Ammon's horn (tissue), 1 donor: ENCODE measurements around the gene ERBB4.
"Not testable (repeated sequence)": the region's sequence is repeated elsewhere in the genome, so short reads cannot be mapped to it uniquely, and the experiment has no call there.

ENCODE experiments used
- DNase-seq: peaks from one replicate; pipeline ENCODE4 v3.0.0-alpha.2; 2016; ENCODE audit warnings: low spot score

The ERBB4 gene

DNA sequence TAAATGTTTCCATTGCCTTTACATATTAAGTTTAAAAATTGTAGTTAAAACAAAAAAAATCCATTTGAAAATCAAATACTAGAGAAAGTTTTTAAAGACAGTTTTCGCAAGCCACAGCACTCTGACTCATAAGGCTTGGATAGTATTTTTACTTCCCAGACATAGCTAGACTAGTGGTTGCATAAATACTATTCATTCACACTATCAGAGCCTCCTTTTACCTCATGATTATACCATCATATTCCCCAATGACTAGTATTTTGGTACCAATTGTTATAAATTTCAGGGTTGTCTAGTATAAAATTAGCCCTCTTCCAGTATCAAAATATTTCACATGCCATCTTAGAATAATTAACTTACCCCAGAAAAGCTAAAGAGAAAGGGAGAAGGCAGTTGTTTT lies 393.5 kb downstream of the ERBB4 start:
- DNase-seq, result no peak

DNA sequence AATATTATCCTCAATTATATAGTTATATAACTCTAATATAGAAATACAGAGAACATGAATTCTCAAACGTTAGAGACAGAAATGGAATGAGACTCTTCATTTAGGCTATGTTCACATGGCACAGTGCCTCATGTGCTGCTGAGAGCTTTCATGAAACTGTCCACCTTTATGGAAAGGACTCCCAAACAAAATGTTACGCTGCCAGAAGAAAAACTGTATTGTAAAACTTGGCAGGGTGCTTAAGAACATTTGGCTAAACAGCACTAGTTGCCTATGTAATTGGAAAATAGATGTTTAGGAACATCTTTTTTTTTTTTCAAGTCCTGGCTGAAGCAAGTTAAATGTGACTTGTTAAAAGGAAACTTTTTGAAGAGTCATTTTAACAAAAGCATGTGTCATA lies 396.0 kb downstream of the ERBB4 start:
- DNase-seq, result no peak

DNA sequence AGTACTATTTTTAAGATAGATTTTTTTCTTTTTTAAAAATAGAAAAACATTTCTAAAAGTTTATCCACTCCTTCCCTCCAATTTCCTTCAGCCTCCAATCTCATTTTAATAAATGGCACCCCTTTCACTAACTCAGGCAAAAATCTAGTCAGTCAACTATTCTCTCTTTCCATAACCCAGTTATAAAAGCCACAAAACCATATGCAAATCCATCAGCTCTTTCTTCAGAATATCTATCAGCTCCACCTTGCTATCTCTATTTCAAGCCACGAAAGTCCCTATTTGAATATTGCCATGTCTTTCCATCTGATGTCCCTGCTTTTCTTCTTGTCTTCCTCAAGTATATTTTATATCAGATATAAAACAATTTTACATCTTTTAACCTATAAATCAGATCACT lies 397.1 kb downstream of the ERBB4 start:
- DNase-seq, result no peak

GRCh38 chr2:212136216-212136795 lies 402.3 kb downstream of the ERBB4 start:
- no peak for DNase-seq

DNA sequence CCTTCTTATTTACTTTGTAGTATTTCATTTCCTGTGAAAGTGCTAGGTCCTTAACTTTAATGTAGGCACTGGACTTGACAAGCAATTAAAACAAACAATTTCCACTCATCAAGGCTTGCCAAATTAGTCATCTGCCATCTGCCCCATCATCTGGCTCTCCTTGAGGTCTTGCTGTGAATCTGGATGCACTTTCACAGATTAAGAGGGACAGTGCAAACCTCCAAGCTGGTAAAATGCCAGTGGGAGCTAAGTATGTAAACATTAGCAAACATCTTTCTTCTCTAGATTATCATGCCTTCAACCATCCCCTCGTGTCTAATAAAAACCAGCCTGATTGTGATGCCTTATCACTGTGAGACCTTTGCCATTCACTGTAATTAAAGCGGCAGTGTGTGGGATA lies 402.9 kb downstream of the ERBB4 start:
- DNase-seq, result no peak

DNA sequence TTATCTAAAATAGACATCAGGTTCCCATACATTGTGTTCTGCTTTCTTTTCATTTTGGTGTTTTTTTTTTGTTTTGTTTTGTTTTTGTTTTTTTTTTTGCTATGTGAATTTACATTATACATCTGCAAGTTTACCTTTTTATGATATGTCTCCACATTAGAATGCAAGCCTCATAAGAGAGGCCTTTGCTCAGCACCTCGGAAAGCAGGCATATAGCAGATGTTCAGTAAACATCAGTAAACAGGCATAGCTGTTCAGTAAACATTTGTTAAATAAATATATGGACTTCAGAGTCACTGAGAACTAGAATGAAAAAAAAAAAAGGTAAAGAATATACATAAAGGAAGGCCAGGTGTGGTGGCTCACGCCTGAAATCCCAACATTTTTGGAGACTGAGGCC lies 405.3 kb downstream of the ERBB4 start:
- no peak for DNase-seq

DNA sequence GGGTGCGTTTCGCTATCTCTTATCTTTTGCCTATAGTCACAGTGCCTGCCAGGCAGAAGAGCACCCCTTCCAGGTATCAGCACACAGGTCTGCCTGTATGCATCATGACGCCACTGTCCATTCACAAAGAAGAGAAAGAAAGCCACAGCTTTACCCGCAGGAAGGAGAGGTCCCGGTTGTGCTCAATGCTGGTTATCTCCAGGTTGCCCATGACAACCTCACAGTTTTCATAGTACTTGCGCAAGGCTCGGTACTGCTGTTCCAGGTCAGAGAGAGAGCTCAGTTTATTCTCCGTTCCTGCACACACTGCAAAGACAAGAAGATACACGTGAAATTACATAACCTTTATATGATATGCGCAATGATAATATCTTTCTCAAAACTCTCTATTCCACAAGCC lies 414.0 kb downstream of the ERBB4 start:
- DNase-seq, result peak; percentile 14

GRCh38 chr2:212119591-212119990 lies 419.0 kb downstream of the ERBB4 start:
- DNase-seq, result no peak

- DNase-seq, result no peak
These were observed 420.7 kb downstream of the ERBB4 start for GRCh38 chr2:212117926-212118325.

- DNase-seq, result no peak
These were observed 424.1 kb downstream of the ERBB4 start for GRCh38 chr2:212114489-212114888.

GRCh38 chr2:212112401-212112800 lies 426.2 kb downstream of the ERBB4 start:
- no peak for DNase-seq

DNA sequence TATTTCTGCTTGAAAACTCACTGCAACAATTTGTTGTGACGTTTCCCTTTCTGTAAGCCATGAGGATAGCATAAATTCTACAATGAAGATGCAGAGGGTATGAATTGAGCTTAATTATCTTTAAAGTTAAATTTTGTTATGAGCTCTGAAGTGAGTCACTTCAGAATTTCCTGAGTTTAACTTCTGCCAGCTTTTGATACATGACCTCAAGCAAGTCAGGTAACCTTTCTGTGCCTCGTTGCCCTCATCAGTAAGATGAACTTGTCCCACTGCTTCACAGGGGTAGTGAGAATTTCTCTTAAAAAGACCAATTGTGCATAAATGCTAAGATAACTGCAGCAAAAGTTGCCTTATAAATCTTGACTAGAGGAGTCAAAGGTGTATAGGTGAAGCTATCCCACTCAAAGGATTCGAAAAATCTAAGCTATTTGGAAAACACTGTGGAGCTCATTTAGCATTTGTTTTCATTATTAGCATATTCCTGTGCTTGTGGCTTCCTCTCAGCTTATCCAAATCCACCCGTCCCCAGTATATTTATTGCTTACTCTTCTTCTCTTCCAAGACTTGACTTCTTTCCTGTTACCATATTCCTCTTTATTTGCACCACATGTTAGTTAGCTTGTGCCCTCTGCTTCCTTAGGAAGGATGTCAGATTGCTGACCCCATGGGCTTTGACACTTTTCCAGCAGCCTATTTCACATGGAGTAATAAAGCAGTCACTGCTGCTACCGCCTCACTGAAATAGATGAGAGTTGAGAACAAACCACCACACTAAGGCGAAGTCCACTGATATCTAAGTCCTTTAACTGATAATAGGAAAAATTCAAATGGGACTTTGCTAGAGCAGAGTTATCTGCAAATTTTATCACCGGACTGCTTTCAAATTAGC lies 428.6 kb downstream of the ERBB4 start:
- DNase-seq, result no peak

DNA sequence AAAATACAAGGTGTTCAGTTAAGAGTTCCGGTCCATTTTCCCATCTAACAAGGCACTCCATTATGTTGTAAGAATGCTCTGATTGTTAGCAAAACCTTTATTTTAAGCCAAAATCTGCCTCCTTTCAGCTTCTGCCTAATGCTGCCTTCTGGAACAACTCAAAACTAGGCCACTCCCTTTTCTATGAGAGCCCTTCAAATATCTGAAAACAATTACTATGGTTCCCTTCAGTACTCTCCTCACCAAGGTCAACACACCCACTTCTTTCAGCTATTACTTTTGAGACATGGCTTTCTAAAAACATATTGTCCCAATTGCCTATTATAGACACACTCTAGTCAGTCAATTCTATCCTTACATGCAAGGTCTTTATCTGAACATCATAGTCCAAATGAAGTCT lies 429.4 kb downstream of the ERBB4 start:
- peak; percentile 10 for DNase-seq

- no peak for DNase-seq
These were observed 430.6 kb downstream of the ERBB4 start for GRCh38 chr2:212107989-212108388.

- no peak for DNase-seq
These were observed 431.6 kb downstream of the ERBB4 start for GRCh38 chr2:212107014-212107413.

- not testable (repeated sequence) for DNase-seq
These were observed 432.1 kb downstream of the ERBB4 start for GRCh38 chr2:212106536-212106935.

- no peak for DNase-seq
These were observed 438.9 kb downstream of the ERBB4 start for GRCh38 chr2:212099658-212100057.

DNA sequence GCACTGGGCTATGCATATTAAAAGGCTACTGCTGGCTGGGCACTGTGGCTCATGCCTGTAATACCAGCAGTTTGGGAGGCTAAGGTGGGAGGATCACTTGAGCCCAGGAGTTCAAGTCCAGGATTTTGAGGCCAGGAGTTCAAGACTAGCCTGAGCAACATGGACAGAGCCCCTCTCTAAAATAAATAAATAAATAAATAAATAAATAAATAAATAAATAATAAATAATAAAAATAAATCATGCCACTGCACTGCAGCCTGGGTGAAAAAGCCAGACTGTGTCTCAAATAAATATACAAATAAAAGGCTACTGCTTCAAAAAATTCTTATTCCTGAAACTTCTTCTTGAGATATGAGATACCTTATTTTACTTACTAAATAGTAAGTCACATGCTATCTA lies 439.6 kb downstream of the ERBB4 start:
- no peak for DNase-seq

DNA sequence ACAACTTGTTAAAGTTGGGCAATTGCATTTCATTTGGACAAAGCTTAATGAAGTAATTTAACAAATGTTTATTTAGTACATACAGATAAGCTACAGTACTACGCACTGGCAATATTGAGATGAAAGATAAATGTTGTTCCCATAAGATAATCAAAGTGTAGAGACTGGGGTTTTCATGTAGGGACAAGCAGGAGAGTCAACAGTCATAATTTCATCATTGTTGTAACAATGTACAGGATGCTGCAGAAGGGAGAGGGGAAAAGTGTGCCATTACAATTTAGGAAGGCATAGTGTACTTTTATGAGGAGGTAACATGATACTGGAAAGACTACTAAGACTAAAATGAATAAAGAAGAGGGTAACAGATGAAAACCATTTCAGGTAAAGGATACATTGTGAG lies 441.6 kb downstream of the ERBB4 start:
- no peak for DNase-seq

DNA sequence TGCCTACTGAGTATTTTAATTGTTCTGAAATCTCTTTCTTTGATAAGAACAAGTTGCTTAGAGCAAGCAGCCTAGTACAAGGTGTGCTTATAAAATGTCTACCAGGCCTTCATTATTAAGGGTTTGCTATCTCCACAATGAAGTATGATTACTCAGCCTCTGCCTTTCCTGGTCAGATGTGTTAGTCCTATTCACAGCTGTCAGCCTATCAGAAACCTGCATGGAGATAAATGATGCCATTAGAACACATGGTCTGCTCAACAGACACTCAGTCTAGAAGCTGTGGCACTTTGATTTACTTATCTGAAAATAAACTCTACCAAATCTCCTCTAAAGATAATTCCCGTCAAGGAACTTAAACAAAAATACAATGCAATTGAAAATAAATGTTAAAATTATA lies 448.7 kb downstream of the ERBB4 start:
- DNase-seq, result no peak

- DNase-seq, result no peak
These were observed 450.2 kb downstream of the ERBB4 start for GRCh38 chr2:212088353-212088752.

GRCh38 chr2:212083492-212083891 lies 455.1 kb downstream of the ERBB4 start:
- DNase-seq, result no peak

- DNase-seq, result no peak
These were observed 460.5 kb downstream of the ERBB4 start for GRCh38 chr2:212078103-212078502.

DNA sequence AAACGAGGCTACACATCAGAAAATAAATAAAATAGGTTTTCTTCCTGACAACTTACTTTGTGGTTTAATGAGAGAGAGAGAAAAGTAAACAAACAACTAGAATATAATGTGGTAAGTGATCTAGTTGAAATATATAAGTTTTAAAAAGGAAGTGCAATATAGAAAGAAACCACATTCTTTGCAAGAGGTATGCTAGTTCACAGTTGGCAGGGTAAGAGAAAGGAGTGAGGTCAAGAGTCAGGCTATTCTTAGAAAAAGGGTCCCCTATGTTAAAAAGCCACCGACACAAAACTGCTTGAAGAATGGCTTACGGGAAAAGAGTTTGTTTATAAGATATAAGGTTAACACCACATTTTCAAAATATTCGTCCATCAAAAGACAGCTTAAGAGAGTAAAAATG lies 462.1 kb downstream of the ERBB4 start:
- no peak for DNase-seq
